Vagina (tissue), 2 donors: Measurements from ENCODE around the gene MFAP2.

ENCODE experiments used
- CTCF ChIP-seq, 3 experiments: fragments of 450-650 bp in 2 of 3; fragments of 200-600 bp in 1 of 3; sonication (generic) in 1 of 3; IDR thresholded peaks; one replicate each; pipeline ENCODE4 v1.5.1; 2017 to 2019; ENCODE audit warnings: antibody characterized with exemption in 3 of 3, mild to moderate bottlenecking in 2 of 3, moderate library complexity in 2 of 3
- POLR2AphosphoS5 ChIP-seq, 2 donors: sonication (generic); formaldehyde crosslinking; IDR thresholded peaks; one replicate each; pipeline ENCODE4 v1.9.0; 2017; ENCODE audit warnings: antibody characterized with exemption in 2 of 2, mild to moderate bottlenecking in 2 of 2, low read depth in 1 of 2; ENCODE audit not compliant: insufficient read depth in 1 of 2

GRCh38 chr1:16968372-16968771 lies 12.0 kb downstream of the MFAP2 start:
- TF ChIP-seq CTCF (IDR thresholded peaks at IDR 0.05) (no peak), POLR2AphosphoS5 (IDR thresholded peaks at IDR 0.05; ENCODE audit: insufficient read depth in 1 of 2, low read depth in 1 of 2) (no peak)
